ENCODE data around the gene FNDC3B. TPM values are rescaled to one million over a fixed set of nuclear protein-coding genes. Genes with fewer than 3 reads are reported as not detected.
A peak's percentile ranks its signal among the peaks of the same experiment; 100 is the strongest.

Gene FNDC3B
- total RNA-seq, 1 experiment from 2014 or later = 48.6 TPM

DNA sequence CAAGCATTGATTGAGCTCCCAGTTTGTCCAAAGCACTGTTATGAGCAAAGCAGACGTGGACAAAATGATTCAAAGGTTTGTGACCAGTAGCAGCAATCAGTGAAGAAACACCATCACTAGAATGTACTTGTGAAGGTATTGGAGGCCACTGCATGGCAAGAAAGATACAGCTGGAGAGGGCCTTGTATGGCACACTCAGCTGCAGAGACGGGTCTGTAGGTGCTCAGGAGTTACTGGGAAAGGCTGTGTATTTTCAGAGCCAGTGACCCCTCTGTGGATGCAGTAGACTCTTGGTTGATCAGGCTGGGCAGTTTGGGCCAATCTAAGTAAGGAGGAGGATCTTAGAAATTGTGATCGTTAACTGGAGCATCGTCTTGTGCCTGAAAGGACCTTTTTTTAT lies 288.9 kb downstream of the FNDC3B start:
- H3K79me2 ChIP-seq (ENCODE audit: low read length) = no peaks in the 10 kb centered on the region
- no peak overlapping the region for H3K9ac ChIP-seq (ENCODE audit: low read length)
- no peak overlapping the region for H3K4me2 ChIP-seq (ENCODE audit: low read length)
- CTCF ChIA-PET = no interaction called here
- TF ChIP-seq EZH2 (IDR thresholded peaks at IDR 0.05; ENCODE audit: low read length, unreplicated experiment) = no peak
- TF ChIP-seq, protein P1, sequence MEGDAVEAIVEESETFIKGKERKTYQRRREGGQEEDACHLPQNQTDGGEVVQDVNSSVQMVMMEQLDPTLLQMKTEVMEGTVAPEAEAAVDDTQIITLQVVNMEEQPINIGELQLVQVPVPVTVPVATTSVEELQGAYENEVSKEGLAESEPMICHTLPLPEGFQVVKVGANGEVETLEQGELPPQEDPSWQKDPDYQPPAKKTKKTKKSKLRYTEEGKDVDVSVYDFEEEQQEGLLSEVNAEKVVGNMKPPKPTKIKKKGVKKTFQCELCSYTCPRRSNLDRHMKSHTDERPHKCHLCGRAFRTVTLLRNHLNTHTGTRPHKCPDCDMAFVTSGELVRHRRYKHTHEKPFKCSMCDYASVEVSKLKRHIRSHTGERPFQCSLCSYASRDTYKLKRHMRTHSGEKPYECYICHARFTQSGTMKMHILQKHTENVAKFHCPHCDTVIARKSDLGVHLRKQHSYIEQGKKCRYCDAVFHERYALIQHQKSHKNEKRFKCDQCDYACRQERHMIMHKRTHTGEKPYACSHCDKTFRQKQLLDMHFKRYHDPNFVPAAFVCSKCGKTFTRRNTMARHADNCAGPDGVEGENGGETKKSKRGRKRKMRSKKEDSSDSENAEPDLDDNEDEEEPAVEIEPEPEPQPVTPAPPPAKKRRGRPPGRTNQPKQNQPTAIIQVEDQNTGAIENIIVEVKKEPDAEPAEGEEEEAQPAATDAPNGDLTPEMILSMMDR (conservative IDR thresholded peaks at IDR 0.05; ENCODE audit: low read depth, low read length) = no peak
- no peak for TF ChIP-seq EZH2phosphoT487 (IDR thresholded peaks at IDR 0.05; ENCODE audit: borderline replicate concordance, low read length)
- intact Hi-C loops (cut with micrococcal nuclease) = no loop called here
- H3F3A ChIP-seq (ENCODE audit: low read length, unreplicated experiment) = no peaks in the 10 kb centered on the region
- no peaks in the 10 kb centered on the region for H3K9me2 ChIP-seq (replicated peaks; ENCODE audit: low read length)
- H3K4me1 ChIP-seq (ENCODE audit: insufficient read depth, low read length) = no peaks in the 10 kb centered on the region
- no peaks in the 10 kb centered on the region for H3K9me3 ChIP-seq (ENCODE audit: low read length)
- peaks cover 40% of the 10 kb centered on the region for H3K36me3 ChIP-seq (ENCODE audit: low read depth, low read length)
- no peaks in the 10 kb centered on the region for H4K20me1 ChIP-seq (ENCODE audit: low read length)
- ATAC-seq (no peak), DNase-seq (no peak)
- POLR2A ChIA-PET (ENCODE audit: unreplicated experiment) = no interaction called here
- no peak overlapping the region for H3K27ac ChIP-seq (ENCODE audit: low read length)
- no peak overlapping the region for H2AFZ ChIP-seq (ENCODE audit: low read length)
- no peak overlapping the region for H3K4me3 ChIP-seq (ENCODE audit: low read length)
- no TSS peak for BruUV-seq (replicated peaks)
- H3K27me3 ChIP-seq (ENCODE audit: low read length) = no peaks in the 10 kb centered on the region

DNA sequence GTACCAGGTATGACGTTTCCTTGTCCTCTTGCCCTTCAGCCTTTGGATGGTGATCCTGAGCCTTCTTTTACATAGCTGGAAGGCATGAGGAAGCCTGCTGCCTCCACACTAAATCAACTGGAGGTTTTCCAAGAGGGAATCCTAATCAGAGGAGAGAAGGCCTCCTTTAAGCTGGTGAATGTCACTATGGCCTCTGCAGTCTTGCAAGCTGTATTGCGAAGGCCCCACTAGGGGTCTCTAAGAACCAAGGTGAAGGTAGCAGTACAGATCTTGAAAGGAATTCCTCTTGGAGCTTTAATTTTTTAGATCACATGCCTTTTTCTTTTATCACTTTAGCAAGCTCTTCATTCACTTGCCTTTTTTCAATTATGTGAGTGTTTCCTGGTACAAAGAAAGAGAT lies 289.7 kb downstream of the FNDC3B start:
- H3K9me3 ChIP-seq (ENCODE audit: low read length) = no peaks in the 10 kb centered on the region
- POLR2A ChIA-PET (ENCODE audit: unreplicated experiment) = interaction anchor here (0.6 kb wide), 1 partner anchor 363 kb away, joined by 17 read pairs; no protein-coding TSS in a partner anchor
- no peaks in the 10 kb centered on the region for H3K9me2 ChIP-seq (replicated peaks; ENCODE audit: low read length)
- TF ChIP-seq EZH2phosphoT487 (IDR thresholded peaks at IDR 0.05; ENCODE audit: borderline replicate concordance, low read length) = no peak
- no peak for TF ChIP-seq EZH2 (IDR thresholded peaks at IDR 0.05; ENCODE audit: low read length, unreplicated experiment)
- TF ChIP-seq, protein P1 (conservative IDR thresholded peaks at IDR 0.05; ENCODE audit: low read depth, low read length) = 0 out of 2 replicates have a peak, but pooled peaks have one; percentile 30
- CTCF ChIA-PET = no interaction called here
- H3K27me3 ChIP-seq (ENCODE audit: low read length) = no peaks in the 10 kb centered on the region
- H4K20me1 ChIP-seq (ENCODE audit: low read length) = no peaks in the 10 kb centered on the region; the same call in 1 of the 2 replicates
- no peak overlapping the region for H3K9ac ChIP-seq (ENCODE audit: low read length)
- TSS peak; percentile 3 for BruUV-seq (replicated peaks)
- DNase-seq (no peak), ATAC-seq (no peak)
- H3K4me2 ChIP-seq (ENCODE audit: low read length) = no peak overlapping the region
- H3K79me2 ChIP-seq (ENCODE audit: low read length) = no peaks in the 10 kb centered on the region
- no peak overlapping the region for H3K27ac ChIP-seq (ENCODE audit: low read length)
- peaks cover 46% of the 10 kb centered on the region for H3K36me3 ChIP-seq (ENCODE audit: low read depth, low read length)
- H3K4me1 ChIP-seq (ENCODE audit: insufficient read depth, low read length) = no peaks in the 10 kb centered on the region
- no peaks in the 10 kb centered on the region for H3F3A ChIP-seq (ENCODE audit: low read length, unreplicated experiment)
- intact Hi-C loops (cut with micrococcal nuclease) = no loop called here
- H3K4me3 ChIP-seq (ENCODE audit: low read length) = no peak overlapping the region
- no peak overlapping the region for H2AFZ ChIP-seq (ENCODE audit: low read length)

DNA sequence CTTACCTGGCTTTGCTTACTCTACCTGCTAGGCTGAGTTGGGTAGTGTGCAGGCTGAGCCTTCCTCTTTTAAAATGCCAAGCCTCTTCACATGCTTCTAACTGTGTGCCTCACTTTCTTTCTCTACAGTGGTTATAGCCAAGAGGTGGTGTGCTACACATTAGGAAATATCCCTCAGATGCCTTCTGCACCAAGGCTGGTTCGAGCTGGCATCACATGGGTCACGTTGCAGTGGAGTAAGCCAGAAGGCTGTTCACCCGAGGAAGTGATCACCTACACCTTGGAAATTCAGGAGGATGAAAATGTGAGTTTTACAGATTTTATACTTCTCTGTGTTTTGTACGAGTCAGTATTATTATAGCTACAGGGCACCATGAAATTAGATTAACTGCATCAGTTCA lies 291.0 kb downstream of the FNDC3B start:
- TF ChIP-seq, protein P1 (conservative IDR thresholded peaks at IDR 0.05; ENCODE audit: low read depth, low read length) = no peak
- TF ChIP-seq EZH2 (IDR thresholded peaks at IDR 0.05; ENCODE audit: low read length, unreplicated experiment) (no peak), EZH2phosphoT487 (IDR thresholded peaks at IDR 0.05; ENCODE audit: borderline replicate concordance, low read length) (no peak)
- no peaks in the 10 kb centered on the region; the same call in 1 of the 2 replicates for H4K20me1 ChIP-seq (ENCODE audit: low read length)
- POLR2A ChIA-PET (ENCODE audit: unreplicated experiment) = no interaction called here
- no peaks in the 10 kb centered on the region for H3K27me3 ChIP-seq (ENCODE audit: low read length)
- intact Hi-C loops (cut with micrococcal nuclease) = loop anchor here (5.0 kb wide), 1 partner anchor 283 kb away; no protein-coding TSS in a partner anchor
- no peaks in the 10 kb centered on the region for H3K4me1 ChIP-seq (ENCODE audit: insufficient read depth, low read length)
- H3K27ac ChIP-seq (ENCODE audit: low read length) = no peak overlapping the region
- no peak overlapping the region for H3K4me2 ChIP-seq (ENCODE audit: low read length)
- H3K4me3 ChIP-seq (ENCODE audit: low read length) = no peak overlapping the region
- H3K9ac ChIP-seq (ENCODE audit: low read length) = no peak overlapping the region
- BruUV-seq (replicated peaks) = no TSS peak
- no peaks in the 10 kb centered on the region for H3F3A ChIP-seq (ENCODE audit: low read length, unreplicated experiment)
- DNase-seq (no peak), ATAC-seq (no peak)
- CTCF ChIA-PET = no interaction called here
- H3K36me3 ChIP-seq (ENCODE audit: low read depth, low read length) = peaks cover 47% of the 10 kb centered on the region
- no peaks in the 10 kb centered on the region for H3K9me2 ChIP-seq (replicated peaks; ENCODE audit: low read length)
- H2AFZ ChIP-seq (ENCODE audit: low read length) = no peak overlapping the region
- no peaks in the 10 kb centered on the region for H3K9me3 ChIP-seq (ENCODE audit: low read length)
- no peaks in the 10 kb centered on the region for H3K79me2 ChIP-seq (ENCODE audit: low read length)
